ENCODE data around the gene GLCE.

GLCE gene

DNA sequence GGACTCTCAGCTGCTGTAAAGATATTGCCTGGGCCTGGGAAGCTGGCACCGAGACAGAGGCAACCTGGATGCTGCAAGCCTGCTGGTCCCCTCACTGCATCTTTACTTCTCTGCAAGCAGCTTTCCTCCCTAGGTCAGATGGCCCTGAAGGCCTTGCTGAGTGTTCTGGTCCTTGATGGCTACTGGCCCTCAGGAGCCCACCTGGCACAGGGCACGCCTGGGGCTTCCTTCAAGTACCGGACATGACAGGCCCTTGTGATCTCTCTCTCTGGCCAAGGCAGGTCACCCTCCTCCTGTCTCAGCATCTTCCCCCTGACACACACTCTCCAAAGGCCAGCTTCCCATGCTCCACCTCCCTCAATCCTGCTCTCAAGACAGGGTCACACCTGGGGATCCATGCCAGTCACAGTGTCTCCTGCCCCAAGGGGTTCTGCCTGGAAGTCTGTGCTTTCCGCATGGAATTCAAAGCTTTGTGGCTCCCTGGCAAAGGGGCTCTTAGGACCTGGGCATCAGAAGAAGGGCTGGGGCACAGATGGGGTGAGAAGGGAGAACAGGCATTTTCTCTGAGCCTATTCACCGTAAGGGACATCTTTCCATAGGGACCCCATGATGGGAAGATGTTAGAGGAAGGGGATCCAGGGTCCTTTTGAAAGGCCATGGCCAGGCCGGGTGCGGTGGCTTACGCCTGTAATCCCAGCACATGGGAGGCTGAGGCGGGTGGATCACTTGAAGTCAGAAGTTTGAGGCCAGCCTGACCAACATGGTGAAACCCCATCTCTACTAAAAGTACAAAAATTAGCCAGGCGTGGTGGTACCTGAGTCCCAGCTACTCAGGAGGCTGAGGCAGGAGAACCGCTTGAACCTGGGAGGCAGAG, 133.5 kb downstream of the GLCE start:
- Histone ChIP-seq H3K36me3 (ENCODE audit: insufficient read depth, low read length) (no peaks in the 10 kb centered on the region), H3F3A (ENCODE audit: insufficient read depth, low read length) (no peaks in the 10 kb centered on the region), H3K27me3 (ENCODE audit: insufficient read depth, low read length) (no peaks in the 10 kb centered on the region), H3K9me3 (ENCODE audit: low read length) (no peaks in the 10 kb centered on the region), H2AFZ (ENCODE audit: low read length) (no peak overlapping the region), H3K27ac (ENCODE audit: low read depth, low read length, poor library complexity, severe bottlenecking) (no peak overlapping the region), H3K4me1 (ENCODE audit: insufficient read depth, low read length, severe bottlenecking) (peaks cover 3% of the 10 kb centered on the region), H3K79me2 (ENCODE audit: insufficient read depth, low read length) (no peaks in the 10 kb centered on the region), H3K4me2 (ENCODE audit: low read length) (no peak overlapping the region), H3K4me3 (ENCODE audit: low read depth, low read length, poor library complexity, severe bottlenecking) (no peak overlapping the region), H3K9ac (ENCODE audit: low read length) (no peak overlapping the region), H4K20me1 (ENCODE audit: insufficient read depth, low read length) (no peaks in the 10 kb centered on the region), H3K9me2 (ENCODE audit: low read depth, low read length) (no peaks in the 10 kb centered on the region)
- TF ChIP-seq, protein P1, sequence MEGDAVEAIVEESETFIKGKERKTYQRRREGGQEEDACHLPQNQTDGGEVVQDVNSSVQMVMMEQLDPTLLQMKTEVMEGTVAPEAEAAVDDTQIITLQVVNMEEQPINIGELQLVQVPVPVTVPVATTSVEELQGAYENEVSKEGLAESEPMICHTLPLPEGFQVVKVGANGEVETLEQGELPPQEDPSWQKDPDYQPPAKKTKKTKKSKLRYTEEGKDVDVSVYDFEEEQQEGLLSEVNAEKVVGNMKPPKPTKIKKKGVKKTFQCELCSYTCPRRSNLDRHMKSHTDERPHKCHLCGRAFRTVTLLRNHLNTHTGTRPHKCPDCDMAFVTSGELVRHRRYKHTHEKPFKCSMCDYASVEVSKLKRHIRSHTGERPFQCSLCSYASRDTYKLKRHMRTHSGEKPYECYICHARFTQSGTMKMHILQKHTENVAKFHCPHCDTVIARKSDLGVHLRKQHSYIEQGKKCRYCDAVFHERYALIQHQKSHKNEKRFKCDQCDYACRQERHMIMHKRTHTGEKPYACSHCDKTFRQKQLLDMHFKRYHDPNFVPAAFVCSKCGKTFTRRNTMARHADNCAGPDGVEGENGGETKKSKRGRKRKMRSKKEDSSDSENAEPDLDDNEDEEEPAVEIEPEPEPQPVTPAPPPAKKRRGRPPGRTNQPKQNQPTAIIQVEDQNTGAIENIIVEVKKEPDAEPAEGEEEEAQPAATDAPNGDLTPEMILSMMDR (IDR thresholded peaks at IDR 0.05; ENCODE audit: low read length), result no peak
- TF ChIP-seq EZH2 (IDR thresholded peaks at IDR 0.05; ENCODE audit: borderline replicate concordance, low read length), result no peak

DNA sequence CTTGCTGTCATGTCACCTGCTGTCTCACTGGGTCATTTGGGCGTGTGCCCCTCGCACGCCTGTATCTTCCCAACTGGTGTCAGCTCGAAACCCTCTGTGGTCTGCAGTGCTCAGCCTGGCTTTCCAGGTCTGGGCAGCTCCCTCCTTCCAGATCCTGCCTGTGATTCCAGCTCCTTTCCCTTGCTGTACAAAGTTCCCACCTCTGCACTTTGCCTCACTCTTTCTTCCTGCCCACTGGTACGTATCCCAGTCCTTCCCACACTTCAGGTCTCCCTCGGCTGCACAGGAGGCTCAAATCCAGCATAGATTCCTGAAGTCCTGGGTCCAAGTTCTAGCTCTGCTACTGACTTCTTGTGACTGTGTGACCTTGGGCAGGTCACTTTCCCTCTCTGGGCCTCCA, 136.2 kb downstream of the GLCE start:
- no peak overlapping the region for H2AFZ ChIP-seq (ENCODE audit: low read length)
- no peaks in the 10 kb centered on the region for H3K27me3 ChIP-seq (ENCODE audit: insufficient read depth, low read length)
- peaks cover 3% of the 10 kb centered on the region for H3K4me1 ChIP-seq (ENCODE audit: insufficient read depth, low read length, severe bottlenecking)
- H3K9me3 ChIP-seq (ENCODE audit: low read length), result no peaks in the 10 kb centered on the region
- TF ChIP-seq, protein P1 (IDR thresholded peaks at IDR 0.05; ENCODE audit: low read length), result no peak
- TF ChIP-seq EZH2 (IDR thresholded peaks at IDR 0.05; ENCODE audit: borderline replicate concordance, low read length), result no peak
- H3K27ac ChIP-seq (ENCODE audit: low read depth, low read length, poor library complexity, severe bottlenecking), result no peak overlapping the region
- H3K79me2 ChIP-seq (ENCODE audit: insufficient read depth, low read length), result no peaks in the 10 kb centered on the region
- H4K20me1 ChIP-seq (ENCODE audit: insufficient read depth, low read length), result no peaks in the 10 kb centered on the region
- no peak overlapping the region for H3K4me3 ChIP-seq (ENCODE audit: low read depth, low read length, poor library complexity, severe bottlenecking)
- no peaks in the 10 kb centered on the region for H3K9me2 ChIP-seq (ENCODE audit: low read depth, low read length)
- H3F3A ChIP-seq (ENCODE audit: insufficient read depth, low read length), result no peaks in the 10 kb centered on the region
- no peak overlapping the region for H3K4me2 ChIP-seq (ENCODE audit: low read length)
- no peak overlapping the region for H3K9ac ChIP-seq (ENCODE audit: low read length)
- H3K36me3 ChIP-seq (ENCODE audit: insufficient read depth, low read length), result no peaks in the 10 kb centered on the region

DNA sequence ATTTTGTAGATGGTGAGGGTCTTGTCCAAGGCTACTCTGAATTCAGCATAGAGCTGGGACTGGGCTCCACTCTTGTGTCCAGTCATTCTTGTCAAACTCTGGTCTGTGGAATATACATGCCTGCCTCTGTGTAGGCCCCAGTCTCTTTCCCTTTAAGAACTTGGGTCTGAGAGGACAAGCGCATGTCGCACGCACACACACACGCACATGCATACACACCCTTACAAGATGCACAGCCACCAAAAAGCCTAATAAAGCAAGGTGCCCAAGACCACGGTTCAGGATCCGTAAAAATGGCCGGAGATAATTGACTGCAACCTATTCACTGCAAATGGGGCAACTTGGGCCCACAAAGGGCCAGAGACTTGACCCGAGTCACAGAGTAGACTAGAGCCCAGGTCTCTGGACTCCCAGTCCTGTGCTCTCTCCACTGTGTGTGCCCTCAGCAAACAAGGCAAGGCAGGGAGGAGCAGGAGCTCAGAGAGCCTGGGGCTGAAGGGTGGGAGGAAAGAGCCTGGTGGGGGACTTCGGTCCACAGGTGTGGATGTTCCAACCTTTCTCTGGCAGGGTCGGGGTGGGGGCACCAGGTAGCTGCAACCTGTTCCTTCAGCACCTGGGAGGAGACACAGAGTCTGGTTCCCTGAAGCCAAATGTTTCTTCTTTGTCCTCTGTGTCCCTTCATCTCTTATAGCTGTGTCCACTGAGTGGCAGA, 137.4 kb downstream of the GLCE start:
- Histone ChIP-seq H3K27me3 (ENCODE audit: insufficient read depth, low read length) (no peaks in the 10 kb centered on the region), H3K9me3 (ENCODE audit: low read length) (no peaks in the 10 kb centered on the region), H3K9me2 (ENCODE audit: low read depth, low read length) (no peaks in the 10 kb centered on the region), H3F3A (ENCODE audit: insufficient read depth, low read length) (no peaks in the 10 kb centered on the region), H2AFZ (ENCODE audit: low read length) (no peak overlapping the region), H3K4me3 (ENCODE audit: low read depth, low read length, poor library complexity, severe bottlenecking) (no peak overlapping the region), H4K20me1 (ENCODE audit: insufficient read depth, low read length) (no peaks in the 10 kb centered on the region), H3K4me2 (ENCODE audit: low read length) (no peak overlapping the region), H3K36me3 (ENCODE audit: insufficient read depth, low read length) (no peaks in the 10 kb centered on the region), H3K27ac (ENCODE audit: low read depth, low read length, poor library complexity, severe bottlenecking) (no peak overlapping the region), H3K9ac (ENCODE audit: low read length) (no peak overlapping the region), H3K4me1 (ENCODE audit: insufficient read depth, low read length, severe bottlenecking) (peaks cover 3% of the 10 kb centered on the region), H3K79me2 (ENCODE audit: insufficient read depth, low read length) (no peaks in the 10 kb centered on the region)
- TF ChIP-seq, protein P1 (IDR thresholded peaks at IDR 0.05; ENCODE audit: low read length), result no peak
- TF ChIP-seq EZH2 (IDR thresholded peaks at IDR 0.05; ENCODE audit: borderline replicate concordance, low read length), result no peak
